HEK293 (cell line): ENCODE measurements around the gene PRR5.

Experiments used
- CTCF ChIA-PET: fragments of 350-600 bp; formaldehyde crosslinking; extraction: SDS; loops from one replicate; lab custom pipeline; 2021; ENCODE audit warnings: antibody characterized with exemption; lab: Yijun Ruan, JAX
- POLR2A ChIA-PET: fragments of 300-600 bp; formaldehyde crosslinking; extraction: SDS; loops from one replicate; lab custom pipeline; 2020; ENCODE audit warnings: antibody characterized with exemption, inconsistent platforms; lab: Yijun Ruan, JAX
- H3K27ac ChIP-seq: fragments of 200-500 bp; sonication (Bioruptor generic); 2 replicates; pipeline ENCODE4 v1.5.1; 2014; ENCODE audit warnings: low read depth, low read length, control low read depth, inconsistent platforms; ENCODE audit errors: extremely low read depth
- H3K36me3 ChIP-seq, 2 experiments: fragments of 200-500 bp in 1 of 2; sonication (Bioruptor generic) in 1 of 2; 1 replicate in 1 of 2; 2 replicates in 1 of 2; pipeline ENCODE4 v1.5.1; 2014 to 2017; ENCODE audit warnings: inconsistent platforms in 2 of 2, low read length in 2 of 2; ENCODE audit not compliant: control insufficient read depth in 2 of 2, insufficient read depth in 1 of 2
- H3K4me1 ChIP-seq: fragments of 200-500 bp; sonication (Bioruptor generic); 2 replicates; pipeline ENCODE4 v1.5.1; 2014; ENCODE audit warnings: mild to moderate bottlenecking, low read length, inconsistent platforms; ENCODE audit not compliant: control insufficient read depth, insufficient read depth
- H3K4me3 ChIP-seq: 2 replicates; pipeline ENCODE4 v1.5.1; 2011; ENCODE audit warnings: low read depth, mild to moderate bottlenecking, control low read depth, low read length, moderate library complexity
- H3K9me3 ChIP-seq: fragments of 200-500 bp; sonication (Bioruptor generic); 2 replicates; pipeline ENCODE4 v1.5.1; 2014; ENCODE audit warnings: low read depth, low read length, inconsistent platforms; ENCODE audit not compliant: control insufficient read depth, insufficient read depth
- ATF2 ChIP-seq: fragments of 450-650 bp; formaldehyde crosslinking; IDR thresholded peaks from 2 replicates; pipeline ENCODE4 v1.5.1; 2016; ENCODE audit warnings: missing biosample characterization, missing genetic modification characterization, low read depth
- BCL11A ChIP-seq: fragments of 450-650 bp; formaldehyde crosslinking; IDR thresholded peaks from 2 replicates; pipeline ENCODE4 v1.5.1; 2016; ENCODE audit warnings: low read depth, missing biosample characterization, missing genetic modification characterization
- IKZF3 ChIP-seq: fragments of 450-650 bp; IDR thresholded peaks from 2 replicates; pipeline ENCODE4 v1.5.0; 2018; ENCODE audit warnings: missing biosample characterization, mild to moderate bottlenecking, missing genetic modification characterization, moderate library complexity
- PRDM4 ChIP-seq: fragments of 450-650 bp; formaldehyde crosslinking; IDR thresholded peaks from 2 replicates; pipeline ENCODE4 v1.5.1; 2017; ENCODE audit warnings: missing biosample characterization, missing genetic modification characterization
- SP3 ChIP-seq: fragments of 450-650 bp; formaldehyde crosslinking; IDR thresholded peaks from 2 replicates; pipeline ENCODE4 v1.5.1; 2016; ENCODE audit warnings: missing biosample characterization, missing genetic modification characterization
- ZFHX2 ChIP-seq: fragments of 450-650 bp; formaldehyde crosslinking; conservative IDR thresholded peaks from 2 replicates; pipeline ENCODE4 v1.5.1; 2016; ENCODE audit warnings: missing biosample characterization, missing genetic modification characterization
- ZNF112 ChIP-seq: fragments of 450-650 bp; formaldehyde crosslinking; IDR thresholded peaks from 2 replicates; pipeline ENCODE4 v1.5.0; 2017; ENCODE audit warnings: missing biosample characterization, missing genetic modification characterization
- ZNF140 ChIP-seq: fragments of 450-650 bp; formaldehyde crosslinking; IDR thresholded peaks from 2 replicates; pipeline ENCODE4 v1.5.1; 2016; ENCODE audit warnings: missing biosample characterization, missing genetic modification characterization
- ZNF155 ChIP-seq: fragments of 450-650 bp; formaldehyde crosslinking; IDR thresholded peaks from 2 replicates; pipeline ENCODE4 v1.5.1; 2016; ENCODE audit warnings: missing biosample characterization, missing genetic modification characterization
- ZNF157 ChIP-seq: fragments of 450-650 bp; formaldehyde crosslinking; IDR thresholded peaks from 2 replicates; pipeline ENCODE4 v1.5.1; 2016; ENCODE audit warnings: missing biosample characterization, missing genetic modification characterization
- ZNF335 ChIP-seq: fragments of 450-650 bp; formaldehyde crosslinking; conservative IDR thresholded peaks from 2 replicates; pipeline ENCODE4 v1.5.1; 2016; ENCODE audit warnings: missing biosample characterization, missing genetic modification characterization
- ZNF394 ChIP-seq: fragments of 450-650 bp; formaldehyde crosslinking; IDR thresholded peaks from 2 replicates; pipeline ENCODE4 v1.5.1; 2016; ENCODE audit warnings: missing biosample characterization, missing genetic modification characterization, mild to moderate bottlenecking, moderate library complexity, borderline replicate concordance
- ZNF514 ChIP-seq: fragments of 450-650 bp; formaldehyde crosslinking; IDR thresholded peaks from 2 replicates; pipeline ENCODE4 v1.5.1; 2016; ENCODE audit warnings: missing biosample characterization, missing genetic modification characterization
- ZNF521 ChIP-seq: fragments of 450-650 bp; formaldehyde crosslinking; IDR thresholded peaks from 2 replicates; pipeline ENCODE4 v1.5.1; 2017; ENCODE audit warnings: missing biosample characterization, mild to moderate bottlenecking, missing genetic modification characterization
- ZNF610 ChIP-seq: fragments of 450-650 bp; formaldehyde crosslinking; IDR thresholded peaks from 2 replicates; pipeline ENCODE4 v1.5.1; 2016; ENCODE audit warnings: missing biosample characterization, missing genetic modification characterization, borderline replicate concordance
- ZNF626 ChIP-seq: fragments of 450-650 bp; sonication (Bioruptor Pico); formaldehyde crosslinking; IDR thresholded peaks from 2 replicates; pipeline ENCODE4 v1.5.1; 2018; ENCODE audit warnings: missing biosample characterization, missing genetic modification characterization, inconsistent platforms
- ZNF629 ChIP-seq: fragments of 450-650 bp; formaldehyde crosslinking; IDR thresholded peaks from 2 replicates; pipeline ENCODE4 v1.5.1; 2017; ENCODE audit warnings: missing biosample characterization, missing genetic modification characterization
- ZNF639 ChIP-seq: fragments of 450-650 bp; formaldehyde crosslinking; IDR thresholded peaks from 2 replicates; pipeline ENCODE4 v1.5.1; 2016; ENCODE audit warnings: missing biosample characterization, missing genetic modification characterization
- ZNF658 ChIP-seq: fragments of 450-650 bp; formaldehyde crosslinking; IDR thresholded peaks from 2 replicates; pipeline ENCODE4; 2016; ENCODE audit warnings: missing biosample characterization, missing genetic modification characterization
- ZNF670 ChIP-seq: fragments of 450-650 bp; formaldehyde crosslinking; IDR thresholded peaks from 2 replicates; pipeline ENCODE4 v1.5.1; 2016; ENCODE audit warnings: missing biosample characterization, missing genetic modification characterization, low read depth
- ZNF677 ChIP-seq: fragments of 450-650 bp; IDR thresholded peaks from 2 replicates; pipeline ENCODE4 v1.5.0; 2018; ENCODE audit warnings: missing biosample characterization, mild to moderate bottlenecking, missing genetic modification characterization, moderate library complexity
- TF ChIP-seq, protein P1 (sequence below): fragments of 450-650 bp; formaldehyde crosslinking; IDR thresholded peaks from 2 replicates; pipeline ENCODE4 v1.5.1; 2016; ENCODE audit warnings: missing biosample characterization, missing genetic modification characterization

Gene PRR5

DNA sequence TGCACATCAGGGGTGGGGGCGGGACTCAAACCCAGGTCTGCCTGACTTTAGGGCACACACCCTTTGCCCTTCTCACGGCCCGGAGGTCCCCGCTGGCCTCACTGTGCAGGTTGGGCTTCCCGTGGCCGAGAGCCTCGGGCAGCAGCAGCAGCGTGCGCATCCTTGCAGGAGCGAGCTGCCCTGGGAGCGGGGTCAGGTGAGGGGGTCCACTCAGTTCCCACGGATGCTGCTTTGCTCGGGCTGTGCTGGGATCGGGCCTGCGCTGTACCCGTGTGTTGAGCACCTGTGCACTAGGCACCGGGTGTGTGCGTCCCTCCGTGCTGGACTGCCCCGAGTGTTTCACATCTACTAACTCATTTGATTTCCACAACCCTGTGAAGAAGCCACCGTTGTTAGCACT, 25.1 kb downstream of the PRR5 start:
- no peaks in the 10 kb centered on the region for H3K9me3 ChIP-seq
- no peak for TF ChIP-seq ZNF514
- TF ChIP-seq ATF2 = no peak
- TF ChIP-seq ZNF658 = no peak
- no peak for TF ChIP-seq ZNF626
- TF ChIP-seq BCL11A (tag by site-specific recombination) = no peak
- TF ChIP-seq PRDM4 (tag by site-specific recombination) = no peak
- no peak for TF ChIP-seq ZNF677 (tag by site-specific recombination)
- TF ChIP-seq, protein P1, sequence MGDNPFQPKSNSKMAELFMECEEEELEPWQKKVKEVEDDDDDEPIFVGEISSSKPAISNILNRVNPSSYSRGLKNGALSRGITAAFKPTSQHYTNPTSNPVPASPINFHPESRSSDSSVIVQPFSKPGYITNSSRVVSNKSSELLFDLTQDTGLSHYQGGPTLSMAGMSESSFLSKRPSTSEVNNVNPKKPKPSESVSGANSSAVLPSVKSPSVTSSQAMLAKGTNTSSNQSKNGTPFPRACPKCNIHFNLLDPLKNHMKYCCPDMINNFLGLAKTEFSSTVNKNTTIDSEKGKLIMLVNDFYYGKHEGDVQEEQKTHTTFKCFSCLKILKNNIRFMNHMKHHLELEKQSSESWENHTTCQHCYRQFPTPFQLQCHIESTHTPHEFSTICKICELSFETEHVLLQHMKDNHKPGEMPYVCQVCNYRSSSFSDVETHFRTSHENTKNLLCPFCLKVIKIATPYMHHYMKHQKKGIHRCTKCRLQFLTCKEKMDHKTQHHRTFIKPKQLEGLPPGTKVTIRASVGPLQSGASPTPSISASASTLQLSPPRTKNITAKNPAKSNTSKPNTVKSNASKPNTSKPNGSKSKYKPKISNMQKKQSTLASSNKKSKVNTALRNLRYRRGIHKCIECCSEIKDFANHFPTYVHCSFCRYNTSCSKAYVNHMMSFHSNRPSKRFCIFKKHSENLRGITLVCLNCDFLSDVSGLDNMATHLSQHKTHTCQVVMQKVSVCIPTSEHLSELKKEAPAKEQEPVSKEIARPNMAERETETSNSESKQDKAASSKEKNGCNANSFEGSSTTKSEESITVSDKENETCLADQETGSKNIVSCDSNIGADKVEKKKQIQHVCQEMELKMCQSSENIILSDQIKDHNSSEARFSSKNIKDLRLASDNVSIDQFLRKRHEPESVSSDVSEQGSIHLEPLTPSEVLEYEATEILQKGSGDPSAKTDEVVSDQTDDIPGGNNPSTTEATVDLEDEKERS (tag by site-specific recombination) = no peak
- ChIA-PET CTCF (interaction anchor here (1.6 kb wide), 1 partner anchor 10 kb away, joined by 4 read pairs; no protein-coding TSS in a partner anchor), POLR2A (no interaction called here)
- H3K4me3 ChIP-seq = no peak overlapping the region
- no peaks in the 10 kb centered on the region for H3K4me1 ChIP-seq
- H3K36me3 ChIP-seq = peaks cover 0 to 21% of the 10 kb centered on the region in 2 experiments; a peak in 1 of 3 replicates
- H3K27ac ChIP-seq = 0 out of 2 replicates have a peak overlapping the region, but pooled peaks have one; percentile 9

DNA sequence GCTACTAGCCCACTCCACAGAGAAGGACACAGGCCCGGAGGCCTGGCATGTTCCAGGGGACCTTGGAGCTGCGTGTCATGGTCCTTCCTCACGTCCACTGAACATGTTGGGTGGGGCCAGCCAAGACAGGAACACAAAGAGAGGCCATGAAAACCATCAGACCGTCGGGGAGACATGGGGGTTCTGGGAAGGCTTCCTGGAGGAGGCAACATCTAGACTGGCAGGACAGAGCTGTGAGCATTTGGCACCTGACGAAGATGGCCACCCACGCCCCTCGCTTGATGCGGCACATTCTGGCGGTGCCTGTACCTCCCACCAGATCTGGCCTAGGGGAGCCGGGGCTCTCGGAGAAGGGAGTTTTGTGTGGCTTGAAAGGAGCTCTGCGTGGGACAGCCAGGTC, 25.7 kb downstream of the PRR5 start:
- no peak overlapping the region for H3K4me3 ChIP-seq
- no peaks in the 10 kb centered on the region for H3K9me3 ChIP-seq
- CTCF ChIA-PET = interaction anchor here (1.6 kb wide), 1 partner anchor 9 kb away, joined by 4 read pairs; no protein-coding TSS in a partner anchor
- H3K4me1 ChIP-seq = no peaks in the 10 kb centered on the region
- peaks cover 0 to 23% of the 10 kb centered on the region in 2 experiments; a peak in 1 of 3 replicates for H3K36me3 ChIP-seq
- no peak overlapping the region for H3K27ac ChIP-seq
- TF ChIP-seq ZNF677 (tag by site-specific recombination) = no peak
- no peak for TF ChIP-seq ZNF521 (tag by site-specific recombination)
- TF ChIP-seq ZNF335 (tag by site-specific recombination) = no peak
- no peak for TF ChIP-seq ZNF670 (tag by site-specific recombination)
- TF ChIP-seq ZNF394 (tag by site-specific recombination) = no peak
- no peak for TF ChIP-seq ZNF140 (tag by site-specific recombination)
- no peak for TF ChIP-seq ZNF610 (tag by site-specific recombination)
- TF ChIP-seq ZNF629 (tag by site-specific recombination) = no peak
- no peak for TF ChIP-seq ZNF639
- TF ChIP-seq ZNF155 = no peak
- no peak for TF ChIP-seq ZFHX2 (tag by site-specific recombination)
- TF ChIP-seq ZNF112 (tag by site-specific recombination) = no peak
- no peak for TF ChIP-seq IKZF3 (tag by site-specific recombination)
- TF ChIP-seq ZNF157 = no peak
- no peak for TF ChIP-seq SP3 (tag by site-specific recombination)
- TF ChIP-seq, all 188 proteins: peak for 0
- POLR2A ChIA-PET = no interaction called here
